ENCODE results near the gene AGFG2. TPM values are rescaled to one million over a fixed set of nuclear protein-coding genes. Genes with fewer than 3 reads are reported as not detected.

AGFG2 gene
- total RNA-seq, 2 donors from 2014 or later: 33.0 to 94.9 TPM

GRCh38 chr7:100567751-100568175 lies 28.8 kb downstream of the AGFG2 start:
- 55% methylated on average over 3 of the region's 3 CpGs for WGBS
- Histone ChIP-seq H3K4me1 (replicated peaks) (peaks cover 6% of the 10 kb centered on the region), H3K4me3 (no peak overlapping the region), H3K9me3 (no peaks in the 10 kb centered on the region), H3K27ac (no peak overlapping the region), H3K36me3 (no peaks in the 10 kb centered on the region), H3K27me3 (replicated peaks; ENCODE audit: insufficient read depth) (no peaks in the 10 kb centered on the region)
- DNase-seq (ENCODE audit: low spot score): no peak
- intact Hi-C loops (cut with DNase I): loop anchor here (2.0 kb wide), 1 partner anchor 123 kb away; no protein-coding TSS in a partner anchor
- TF ChIP-seq CTCF (IDR thresholded peaks at IDR 0.05): no peak
- TF ChIP-seq POLR2A (IDR thresholded peaks at IDR 0.05): no peak
- TF ChIP-seq POLR2AphosphoS5 (IDR thresholded peaks at IDR 0.05): no peak

- intact Hi-C loops (cut with DNase I): no loop called here
- Histone ChIP-seq H3K27me3 (replicated peaks; ENCODE audit: insufficient read depth) (no peaks in the 10 kb centered on the region), H3K4me3 (no peak overlapping the region), H3K4me1 (replicated peaks) (peaks cover 6% of the 10 kb centered on the region), H3K9me3 (no peaks in the 10 kb centered on the region), H3K36me3 (no peaks in the 10 kb centered on the region), H3K27ac (no peak overlapping the region)
- TF ChIP-seq POLR2A (IDR thresholded peaks at IDR 0.05) (no peak), CTCF (IDR thresholded peaks at IDR 0.05) (no peak), POLR2AphosphoS5 (IDR thresholded peaks at IDR 0.05) (no peak)
- 69% methylated on average over 6 of the region's 11 CpGs for WGBS
- DNase-seq (ENCODE audit: low spot score): no peak
These were observed 29.3 kb downstream of the AGFG2 start for GRCh38 chr7:100568176-100568895.

GRCh38 chr7:100568896-100569844 lies 30.2 kb downstream of the AGFG2 start:
- H3K9me3 ChIP-seq: no peaks in the 10 kb centered on the region
- DNase-seq (ENCODE audit: low spot score): peak; percentile 34
- H3K4me3 ChIP-seq: peak overlapping the region in 1 of 2 donors; percentile 26
- peak overlapping the region; percentile 27 to 35 for H3K27ac ChIP-seq
- peak in 2 of 4 experiments; percentile 40 to 53 for TF ChIP-seq CTCF (IDR thresholded peaks at IDR 0.05)
- TF ChIP-seq POLR2AphosphoS5 (IDR thresholded peaks at IDR 0.05): peak; percentile 25
- TF ChIP-seq POLR2A (IDR thresholded peaks at IDR 0.05): no peak
- intact Hi-C loops (cut with DNase I): no loop called here
- H3K27me3 ChIP-seq (replicated peaks; ENCODE audit: insufficient read depth): no peaks in the 10 kb centered on the region
- 29% methylated on average over 33 of the region's 36 CpGs for WGBS
- no peaks in the 10 kb centered on the region for H3K36me3 ChIP-seq
- peaks cover 6% of the 10 kb centered on the region for H3K4me1 ChIP-seq (replicated peaks)

- H3K4me1 ChIP-seq (replicated peaks): peaks cover 6% of the 10 kb centered on the region
- intact Hi-C loops (cut with DNase I): no loop called here
- H3K27ac ChIP-seq: no peak overlapping the region
- peaks cover 3 to 5% of the 10 kb centered on the region in 2 donors for H3K36me3 ChIP-seq
- no peak overlapping the region for H3K4me3 ChIP-seq
- no peaks in the 10 kb centered on the region for H3K27me3 ChIP-seq (replicated peaks; ENCODE audit: insufficient read depth)
- H3K9me3 ChIP-seq: no peaks in the 10 kb centered on the region
- no peak for DNase-seq (ENCODE audit: low spot score)
- TF ChIP-seq POLR2A (IDR thresholded peaks at IDR 0.05) (no peak), POLR2AphosphoS5 (IDR thresholded peaks at IDR 0.05) (no peak), CTCF (IDR thresholded peaks at IDR 0.05) (no peak)
- 81% methylated on average over 26 of the region's 26 CpGs for WGBS
These were observed 32.2 kb downstream of the AGFG2 start for GRCh38 chr7:100570954-100571828.

Measured in prostate gland (tissue), 2 donors.